ENCODE data around the gene SLC7A10.
A peak's percentile ranks its signal among the peaks of the same experiment; 100 is the strongest.
"Not testable (repeated sequence)": the region's sequence is repeated elsewhere in the genome, so short reads cannot be mapped to it uniquely, and the experiment has no call there.

SLC7A10 gene

DNA sequence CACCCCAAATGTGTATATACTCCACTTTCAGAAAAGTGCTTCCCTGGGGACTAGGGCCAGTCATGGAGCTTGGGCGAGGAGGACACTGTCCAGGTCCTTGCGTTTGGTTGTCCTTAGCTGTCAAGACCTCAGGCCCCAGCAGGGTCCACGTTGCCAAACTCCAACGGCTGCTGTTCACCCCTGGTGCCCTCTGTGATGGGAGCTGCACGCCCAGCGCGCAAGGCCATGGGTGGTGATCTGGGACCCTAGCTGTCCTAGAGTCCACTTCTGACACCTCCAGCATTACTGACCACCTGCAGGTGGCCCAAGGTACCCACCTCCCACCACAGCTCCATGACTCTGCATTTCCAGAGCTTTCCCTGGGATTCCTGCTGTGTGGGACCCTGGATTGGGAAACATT, 27.5 kb downstream of the SLC7A10 start:
- DNase-seq: no peak

DNA sequence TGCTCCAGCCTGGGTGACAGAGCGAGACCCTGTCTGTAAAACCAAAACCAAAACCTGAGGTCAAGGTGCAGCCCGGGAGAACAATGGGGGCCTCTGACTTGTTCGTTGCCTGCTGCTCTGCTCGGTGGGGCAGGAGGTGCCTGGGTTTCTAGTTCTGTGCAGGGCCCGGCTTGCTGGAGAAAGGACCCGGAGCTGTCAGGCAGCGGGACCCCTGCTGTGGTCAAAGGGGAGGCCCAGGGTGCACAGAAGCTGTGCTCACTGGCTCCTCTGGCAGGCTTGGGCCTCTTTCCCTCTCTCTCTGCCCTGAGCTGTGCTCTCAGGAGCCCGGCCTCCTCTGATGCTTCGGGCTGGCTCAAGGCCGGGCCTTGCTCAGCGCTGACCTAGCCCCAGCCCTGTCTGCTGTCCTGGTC, 28.1 kb downstream of the SLC7A10 start:
- no peak for DNase-seq

DNA sequence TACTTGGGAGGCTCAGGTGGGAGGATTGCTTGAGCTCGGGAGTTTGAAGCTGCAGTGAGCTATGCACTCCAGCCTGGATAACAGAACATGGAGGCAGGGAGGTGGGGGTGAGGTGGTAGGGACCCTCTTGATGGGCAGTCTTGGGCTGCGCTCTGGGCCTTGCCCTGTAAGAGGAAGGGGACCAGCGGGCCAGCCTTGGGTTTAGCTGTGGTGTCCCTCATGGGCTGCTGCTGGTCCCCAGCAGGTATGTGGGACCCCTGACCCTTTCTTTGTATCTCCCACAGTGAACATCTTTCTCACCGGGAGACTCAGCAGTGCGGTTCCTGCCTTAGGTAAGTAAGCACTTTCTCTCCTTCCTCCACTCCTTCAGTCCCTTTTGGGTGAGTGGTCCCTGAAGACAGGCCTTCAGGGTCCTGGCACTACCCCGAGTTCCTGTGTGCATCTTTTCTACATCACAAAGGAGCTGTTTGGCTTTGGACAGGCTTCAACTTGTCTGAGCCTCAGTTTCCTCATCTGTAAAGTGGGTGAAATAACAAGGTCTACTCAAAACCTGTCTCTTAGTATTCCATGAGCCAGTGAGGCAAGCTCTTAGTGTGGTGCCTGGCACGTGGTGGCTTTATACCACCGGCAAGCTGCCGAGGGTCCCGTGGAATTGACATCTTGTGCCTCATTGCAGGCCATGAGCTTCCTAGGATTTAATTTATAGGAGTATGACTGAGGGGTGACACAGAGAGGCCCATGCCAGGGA, 29.0 kb downstream of the SLC7A10 start:
- DNase-seq: no peak

DNA sequence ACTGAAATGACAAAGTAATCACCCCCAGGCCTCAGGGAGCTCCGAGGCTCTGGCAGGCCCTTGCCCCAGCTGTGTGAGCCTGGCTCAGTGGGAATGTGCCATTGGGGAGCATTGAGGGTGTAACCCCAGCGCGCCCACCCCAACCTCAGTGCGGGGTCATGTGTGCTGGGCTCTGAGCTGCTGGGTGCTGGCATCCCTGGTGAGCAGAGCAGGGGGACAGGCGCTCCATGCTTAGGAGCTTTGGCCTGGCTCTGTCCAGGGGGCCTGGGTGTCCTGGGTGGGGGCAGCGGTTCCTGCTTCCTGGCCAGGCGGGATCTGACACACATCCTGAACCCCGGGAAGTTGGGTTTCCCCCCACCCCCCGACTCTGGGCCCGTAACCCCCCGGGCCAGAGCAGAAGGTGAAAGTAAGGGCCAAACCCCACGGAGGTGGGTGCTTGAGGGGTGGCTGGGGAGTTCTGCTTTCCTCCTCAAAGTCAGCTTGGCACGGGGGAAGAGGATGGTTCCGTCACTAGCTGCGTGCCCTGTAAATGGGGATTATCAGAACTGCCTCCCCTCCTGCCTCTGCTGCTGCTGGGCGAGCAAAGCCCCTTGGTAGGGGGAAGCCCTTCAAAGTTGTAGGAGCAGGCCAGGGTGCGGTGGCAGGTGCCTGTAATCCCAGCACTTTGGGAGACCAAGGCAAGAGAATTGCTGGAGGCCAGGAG, 29.9 kb downstream of the SLC7A10 start:
- DNase-seq: no peak

DNA sequence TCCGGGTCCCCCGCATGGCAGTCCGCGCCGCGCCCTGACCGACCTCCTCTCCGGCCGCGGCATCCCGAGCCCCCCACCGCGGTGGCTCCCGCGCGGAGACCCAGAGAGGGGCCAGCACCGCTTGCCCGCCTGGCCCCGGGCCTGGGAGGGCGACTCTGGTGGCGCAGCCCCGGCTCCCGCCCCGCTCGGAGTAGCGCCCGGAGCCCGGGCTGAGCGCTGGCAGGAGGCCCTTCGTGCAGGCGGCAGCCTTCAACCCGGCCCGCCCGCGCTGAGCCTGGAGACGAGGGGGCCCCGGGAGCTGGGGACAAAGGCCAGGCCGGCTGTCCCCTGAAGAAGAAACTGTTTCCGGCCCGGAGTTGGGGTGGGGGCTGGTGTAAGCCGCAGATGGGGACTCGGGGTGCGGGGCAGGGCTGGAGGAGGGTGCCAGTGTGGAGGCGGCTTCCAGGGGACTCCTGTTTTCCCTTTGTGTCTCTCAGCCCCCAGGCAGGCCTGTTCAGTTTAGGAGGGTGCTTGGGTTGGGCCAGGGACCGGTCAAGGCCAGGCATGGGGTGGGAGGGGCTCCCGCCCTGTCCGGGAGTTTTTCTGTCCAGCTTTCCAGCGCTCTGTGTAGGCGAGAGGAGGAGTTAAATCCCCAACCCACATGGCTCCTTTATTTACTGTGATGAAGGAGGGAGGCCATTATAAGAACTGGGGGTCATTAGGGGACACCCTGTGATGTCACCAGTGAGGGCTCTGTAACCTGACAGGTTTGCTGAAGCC, 30.6 kb downstream of the SLC7A10 start:
- DNase-seq: no peak

DNA sequence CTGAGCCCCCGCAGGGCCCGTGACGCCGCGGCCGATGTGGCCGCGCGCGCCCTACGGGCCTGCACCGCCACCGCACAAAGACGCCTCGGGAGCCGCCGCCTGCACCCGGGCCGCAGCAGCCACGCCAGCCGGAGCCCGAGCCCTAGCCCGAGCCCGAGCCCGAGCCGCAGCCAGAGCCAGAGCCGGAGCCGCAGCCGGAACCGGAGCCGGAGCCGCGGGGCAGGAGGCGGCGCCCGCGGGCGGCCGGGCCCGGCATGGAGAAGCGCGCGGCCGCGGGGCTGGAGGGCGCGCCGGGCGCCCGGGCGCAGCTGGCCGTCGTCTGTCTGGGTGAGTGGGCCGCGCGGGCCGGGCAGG, 31.1 kb downstream of the SLC7A10 start:
- no peak for DNase-seq

DNA sequence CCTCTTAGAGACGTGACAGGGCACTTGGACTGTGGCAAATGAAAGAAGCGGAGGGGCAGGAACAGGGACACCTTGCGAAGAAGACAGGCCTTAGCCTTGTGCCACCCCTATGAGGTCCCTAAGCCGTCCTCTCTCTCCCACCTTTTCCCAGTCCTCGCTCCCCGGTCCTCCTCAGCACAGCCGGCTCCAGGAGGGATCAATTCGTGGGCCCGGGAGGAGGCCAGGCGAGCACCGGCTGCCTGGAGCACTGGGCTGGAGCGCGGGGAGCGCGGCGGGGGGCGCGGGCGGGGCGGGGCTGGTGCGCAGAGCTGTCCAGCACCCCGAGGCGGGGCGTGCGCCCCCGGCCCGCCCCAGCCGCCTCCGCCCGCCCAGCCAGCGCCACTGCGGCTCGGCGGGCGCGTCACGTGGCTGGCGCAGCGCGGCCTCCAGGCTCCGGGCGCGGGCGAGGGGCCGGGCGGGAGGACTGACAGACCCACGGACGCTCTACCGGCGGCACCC, 31.7 kb downstream of the SLC7A10 start, which contains the start of gene LRP3:
Gene LRP3, plus strand, starts transcription at position 466 of the 498 bp plus-strand sequence. CDS start 456 bp downstream, outside the sequence.
- no peak for DNase-seq

DNA sequence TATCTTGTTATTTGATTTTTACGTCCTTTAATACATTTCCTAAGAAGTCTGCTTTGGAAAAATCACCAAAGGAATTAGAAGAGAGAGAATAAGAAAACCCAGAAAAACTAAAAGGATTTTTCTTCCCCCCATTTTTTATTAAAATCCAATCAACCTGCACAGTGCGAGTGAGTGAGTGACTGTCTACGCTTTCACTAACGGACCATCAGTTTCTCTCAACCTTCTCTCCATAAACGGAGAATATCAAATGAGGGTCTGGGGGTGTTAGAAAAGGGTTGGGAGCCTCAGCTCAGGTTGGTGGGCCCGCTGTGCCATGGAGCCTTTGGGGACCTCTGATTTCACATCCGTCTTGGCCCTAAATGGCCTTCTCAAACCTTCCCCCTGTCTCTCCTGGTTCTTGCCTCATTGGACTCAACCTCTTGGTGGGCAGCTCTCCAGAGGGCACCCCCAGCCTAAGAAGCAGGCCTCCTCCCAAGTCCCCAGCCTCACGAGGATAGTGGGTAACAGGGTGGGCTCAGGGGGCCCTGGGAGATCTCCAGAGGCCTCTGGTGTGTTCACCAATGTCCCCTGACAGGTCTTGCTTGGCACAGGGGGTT, 32.3 kb downstream of the SLC7A10 start:
- no peak for DNase-seq

DNA sequence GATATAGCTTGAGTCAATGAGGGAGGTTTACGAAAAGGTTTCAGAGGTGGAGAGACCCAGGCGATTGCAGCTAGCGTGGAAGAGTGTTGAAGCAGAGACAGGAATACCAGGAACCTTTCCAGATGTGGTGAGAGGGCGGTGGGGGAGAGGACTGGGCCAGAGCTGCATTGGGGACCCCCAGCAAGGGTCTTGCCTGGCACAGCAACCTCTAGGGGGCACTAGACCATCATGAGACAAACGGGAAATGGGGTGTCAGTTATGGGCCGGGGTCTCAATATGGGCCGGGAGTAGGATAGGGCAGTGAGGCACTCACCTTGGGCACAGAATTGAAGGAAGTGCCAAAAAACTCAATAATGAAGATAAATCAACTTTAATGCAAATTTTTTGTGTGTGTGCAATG, 33.6 kb downstream of the SLC7A10 start:
- DNase-seq: no peak

DNA sequence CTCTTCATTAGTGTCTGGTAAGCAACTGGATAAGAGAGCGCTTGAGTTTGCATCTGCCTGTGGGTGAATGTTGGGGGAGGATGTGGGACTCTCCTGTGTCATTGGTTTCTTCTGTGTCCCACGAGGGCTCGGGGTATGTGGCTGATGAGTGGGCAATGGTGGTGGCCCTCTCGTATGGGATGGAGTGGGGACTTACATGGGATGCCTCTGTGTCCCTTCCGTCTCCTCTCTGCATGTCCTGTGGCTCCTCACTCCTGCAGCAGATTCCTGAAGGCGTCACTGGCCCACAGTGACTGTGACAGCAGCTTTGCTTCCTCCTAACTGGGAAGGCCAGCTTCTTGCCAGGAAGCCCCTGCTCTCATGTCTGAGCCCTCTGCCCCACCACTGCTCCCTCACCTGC, 34.1 kb downstream of the SLC7A10 start:
- DNase-seq: no peak

DNA sequence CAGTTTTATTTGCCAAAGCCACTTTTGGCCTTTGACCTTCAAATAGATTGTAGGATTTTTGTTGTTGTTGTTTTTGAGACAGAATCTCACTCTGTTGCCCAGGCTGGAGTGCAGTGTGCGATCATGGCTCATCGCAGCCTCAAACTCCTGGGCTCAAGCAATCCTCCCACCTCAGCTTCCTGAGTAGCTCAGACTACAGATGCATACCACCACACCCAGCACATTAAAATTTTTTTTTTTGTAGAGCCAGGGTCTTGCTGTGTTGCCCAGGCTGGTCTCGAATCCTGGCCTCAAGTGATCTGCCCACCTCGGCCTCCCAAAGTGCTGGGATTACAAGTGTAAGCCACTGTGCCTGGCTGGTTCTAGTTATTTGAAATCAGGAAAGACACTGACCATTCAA, 34.6 kb downstream of the SLC7A10 start:
- not testable (repeated sequence) for DNase-seq

DNA sequence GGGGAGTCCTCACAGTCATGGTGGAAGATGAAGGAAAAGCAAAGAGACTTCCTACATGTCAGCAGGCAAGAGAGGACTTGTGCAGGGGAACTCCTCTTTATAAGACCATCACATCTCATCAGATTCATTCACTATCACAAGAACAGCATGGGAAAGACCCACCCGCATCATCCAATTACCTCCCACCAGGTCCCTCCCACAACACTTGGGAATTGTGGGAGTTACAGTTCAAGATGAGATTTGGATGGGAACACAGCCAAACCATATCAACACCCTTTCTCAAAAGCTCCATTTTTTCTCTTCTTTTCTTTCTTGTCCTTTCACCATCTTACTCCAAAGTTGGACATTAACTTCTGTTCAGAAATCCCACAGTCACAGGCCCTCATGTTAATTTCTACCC, 36.2 kb downstream of the SLC7A10 start:
- DNase-seq: no peak

DNA sequence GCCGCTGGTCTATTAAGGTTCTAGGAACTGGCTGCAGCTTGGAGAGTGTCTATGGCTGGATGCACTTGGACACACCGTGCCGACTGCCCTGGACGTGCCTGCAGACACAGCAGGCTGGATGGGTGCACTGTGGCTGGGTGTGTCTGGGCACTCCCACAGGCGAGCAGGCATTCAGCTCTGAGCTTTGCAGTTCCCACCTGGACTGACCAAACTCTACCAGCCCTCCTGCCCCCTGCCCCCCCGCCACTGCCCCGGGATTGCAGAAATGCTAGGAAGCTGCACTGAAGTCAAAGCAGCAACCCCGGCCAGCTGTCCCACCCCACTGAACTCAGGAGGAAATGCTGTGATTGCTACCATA, 38.5 kb downstream of the SLC7A10 start:
- peak; percentile 37 for DNase-seq

DNA sequence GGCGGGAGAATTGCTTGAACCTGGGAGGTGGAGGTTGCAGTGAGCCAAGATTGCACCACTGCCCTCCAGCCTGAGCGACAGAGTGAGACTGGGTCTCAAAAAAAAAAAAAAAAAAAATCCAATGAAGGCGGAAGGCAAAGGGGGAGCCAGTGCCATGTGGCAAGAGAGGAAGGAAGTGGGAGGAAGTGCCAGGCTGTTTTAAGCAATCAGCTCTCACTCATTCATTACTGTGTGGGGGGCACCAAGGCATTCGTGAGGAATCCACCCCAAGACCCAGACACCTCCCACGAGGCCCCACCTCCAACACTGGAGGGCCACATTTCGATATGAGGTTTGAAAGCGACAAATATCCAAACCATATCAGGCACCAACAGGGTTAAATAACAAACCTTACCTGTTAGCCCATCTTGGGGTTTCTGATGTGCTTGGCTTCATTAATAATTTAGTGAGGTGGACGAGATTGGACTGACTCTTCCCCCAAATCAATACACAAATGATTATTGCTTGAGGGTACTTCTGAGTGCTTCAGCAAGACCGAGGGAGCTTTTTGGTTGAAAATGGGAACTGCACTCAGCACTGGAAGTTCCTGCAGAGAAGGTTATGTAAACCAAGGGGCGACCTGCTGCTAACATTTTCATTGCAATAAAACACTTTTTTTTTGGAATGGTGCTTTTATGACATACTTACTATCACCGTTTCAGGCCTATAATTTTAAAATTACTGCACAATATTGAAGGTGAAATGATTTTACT, 39.0 kb downstream of the SLC7A10 start:
- no peak for DNase-seq

DNA sequence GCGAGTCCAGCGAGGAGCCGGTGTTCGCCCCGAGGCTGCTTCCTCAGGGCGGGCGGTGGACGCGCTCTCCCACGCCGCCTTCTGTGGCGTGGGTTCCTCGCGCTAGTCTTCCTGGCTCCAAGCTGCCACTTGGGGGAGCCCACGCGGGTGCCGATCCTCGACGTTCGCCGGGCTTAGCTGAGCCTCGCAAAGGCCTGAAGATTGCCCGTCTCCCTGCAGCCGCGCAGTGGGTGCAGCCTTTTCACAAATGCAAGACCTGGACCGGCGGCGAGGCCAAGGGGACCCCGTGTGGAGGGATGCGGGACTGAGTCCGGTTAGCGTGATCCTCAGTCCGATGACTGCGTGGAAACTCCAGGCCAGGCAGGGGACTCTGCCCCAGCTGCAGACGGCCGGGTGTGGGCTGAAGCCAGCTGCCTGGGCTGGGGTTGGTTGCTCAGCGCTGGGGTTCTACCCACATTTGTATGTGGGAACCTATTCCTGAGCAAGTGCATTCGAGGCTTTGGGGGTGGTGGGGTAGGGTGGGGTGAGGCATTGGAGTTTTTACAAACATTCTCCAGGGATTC, 48.2 kb downstream of the SLC7A10 start:
- DNase-seq: no peak

DNA sequence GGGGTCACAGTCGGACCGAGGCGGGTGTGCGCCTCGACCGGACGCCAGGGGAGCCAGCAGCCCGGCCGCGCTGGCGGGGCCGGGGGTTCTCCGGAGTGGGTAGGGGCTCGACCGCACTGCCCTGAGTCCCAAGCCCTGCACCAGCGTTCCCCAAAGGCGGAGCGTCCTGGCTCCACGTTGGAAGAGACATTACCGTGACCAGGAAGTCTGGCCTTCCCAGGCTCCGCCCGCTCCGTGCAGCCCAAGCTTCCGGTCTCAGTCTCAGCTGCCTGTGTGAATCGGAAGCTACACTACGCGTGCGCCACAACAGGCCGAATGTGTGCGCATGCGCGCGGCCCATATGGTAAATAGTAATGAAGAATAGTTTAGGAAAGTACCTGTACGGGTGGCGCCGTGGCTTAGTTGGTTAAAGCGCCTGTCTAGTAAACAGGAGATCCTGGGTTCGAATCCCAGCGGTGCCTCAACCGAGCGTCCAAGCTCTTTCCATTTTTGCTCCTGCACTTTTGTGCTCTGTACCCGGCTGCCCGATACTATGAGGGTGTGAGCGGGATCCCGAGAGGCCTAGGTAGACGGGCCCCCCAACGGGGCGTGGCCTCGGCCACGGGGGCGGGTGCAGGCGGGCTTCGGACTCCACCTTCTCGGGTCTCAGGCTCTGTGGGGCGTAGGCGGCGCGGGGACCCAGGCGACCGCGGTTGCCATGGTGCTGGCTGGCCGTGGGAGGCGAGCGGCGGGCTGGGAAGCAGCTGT, 48.8 kb downstream of the SLC7A10 start:
- DNase-seq: peak; percentile 98

DNA sequence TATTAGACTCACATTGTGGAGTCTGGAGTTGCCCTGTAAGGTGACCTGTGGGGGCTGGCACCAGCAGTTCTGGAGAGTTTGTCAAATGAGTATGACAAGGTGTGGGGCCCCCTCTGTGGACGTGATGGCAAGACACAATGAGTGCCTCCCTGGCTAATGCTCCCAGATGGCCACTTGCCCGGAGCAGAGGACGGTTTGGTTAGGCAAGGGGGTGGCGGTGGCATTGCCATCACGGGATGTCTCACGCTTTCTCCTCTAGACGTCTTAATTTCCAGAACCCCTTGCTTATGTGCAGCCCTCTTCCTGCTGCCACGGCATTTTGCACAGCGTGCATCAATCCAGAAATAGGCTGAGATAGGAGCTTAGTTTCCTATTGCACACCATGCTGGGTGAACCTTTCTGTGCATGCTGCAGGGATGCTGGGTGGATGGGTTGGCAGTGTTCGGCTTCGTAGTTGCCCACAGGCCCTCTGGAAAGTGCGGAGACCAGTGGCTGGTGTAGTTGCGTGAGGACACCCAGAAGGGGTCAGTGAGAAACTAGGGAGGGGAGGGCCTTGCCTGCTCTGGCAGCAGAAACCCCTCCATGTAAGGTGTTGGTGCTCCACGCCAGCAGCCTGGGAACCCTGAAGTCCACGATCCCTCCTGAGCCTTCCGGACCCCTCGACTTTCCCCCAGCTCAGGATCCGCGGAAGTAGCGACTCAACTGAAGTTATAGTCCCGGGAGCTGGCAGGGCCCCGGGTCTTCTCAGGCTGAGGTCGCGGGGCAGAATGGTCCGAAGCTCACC, 49.6 kb downstream of the SLC7A10 start:
- DNase-seq: peak; percentile 73

DNA sequence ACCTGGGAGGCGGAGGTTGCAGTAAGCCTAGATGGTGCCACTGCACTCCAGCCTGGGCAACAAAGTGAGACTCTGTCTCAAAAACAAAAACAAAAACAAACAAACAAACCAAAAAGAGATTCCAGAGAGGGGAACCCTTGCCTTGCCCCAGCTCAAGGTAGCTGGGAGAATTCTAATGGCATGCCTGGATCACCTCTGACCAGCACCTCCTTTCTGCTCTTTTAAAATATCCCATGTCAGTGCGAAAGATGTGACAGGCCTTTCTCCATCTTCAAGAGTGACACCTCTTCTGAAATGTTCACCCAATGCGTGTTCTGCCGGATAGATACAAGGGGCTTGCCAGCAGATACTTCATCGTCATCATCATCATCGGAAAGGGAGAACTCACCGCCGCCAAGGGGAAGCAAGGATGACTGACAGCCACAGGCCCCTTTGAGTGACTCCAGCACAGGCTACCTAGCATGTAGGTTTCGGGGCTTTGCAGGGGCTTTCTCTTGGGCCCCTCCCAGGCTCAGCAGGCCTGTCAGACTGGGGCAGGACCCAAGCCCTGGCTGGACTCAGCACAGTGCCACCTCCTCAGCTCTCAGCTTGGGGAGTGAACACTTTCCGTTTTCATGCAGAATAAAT, 50.4 kb downstream of the SLC7A10 start:
- DNase-seq: no peak

DNA sequence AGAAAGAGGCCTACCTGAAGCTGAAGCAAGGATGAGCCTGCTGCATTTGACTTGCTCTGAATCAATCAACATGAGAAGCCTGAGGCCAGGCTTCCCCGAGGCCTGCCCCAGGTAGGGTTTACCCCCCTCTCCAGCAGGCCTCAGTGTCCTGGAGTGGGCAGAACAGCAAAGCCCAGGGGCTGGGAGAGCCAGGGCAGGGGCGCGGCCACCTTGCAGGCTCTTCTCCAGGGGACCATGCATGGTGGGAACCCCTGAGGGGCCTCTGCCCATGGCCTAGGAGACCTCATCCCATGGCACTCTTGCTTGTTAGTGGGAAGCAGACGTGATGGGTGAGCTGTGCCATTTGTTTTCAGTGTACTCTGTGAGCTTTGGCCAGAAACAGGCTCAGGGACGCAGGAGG, 51.5 kb downstream of the SLC7A10 start:
- no peak for DNase-seq

DNA sequence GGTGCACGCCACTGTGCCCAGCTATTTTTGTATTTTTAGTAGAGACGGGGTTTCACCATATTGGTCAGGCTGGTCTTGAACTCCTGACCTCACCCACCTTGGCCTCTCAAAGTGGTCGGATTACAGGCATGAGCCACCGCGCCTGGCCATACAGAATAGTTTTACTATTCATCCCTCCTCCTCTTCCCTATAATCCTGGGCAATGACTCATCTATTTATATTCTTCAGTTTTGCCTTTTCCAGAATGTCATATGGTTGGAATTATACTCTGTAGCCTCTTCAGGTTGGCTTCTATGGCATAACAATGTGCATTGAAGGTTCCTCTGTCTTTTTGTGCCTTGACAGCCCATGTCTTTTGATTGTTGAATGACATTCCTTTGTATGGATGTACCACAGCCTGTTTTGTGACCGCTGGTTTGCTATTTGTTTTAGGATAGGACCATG, 53.7 kb downstream of the SLC7A10 start:
- no peak for DNase-seq

Measured in activated effector memory CD4-positive, alpha-beta T cell treated with anti-CD3 and anti-CD28 coated beads, Interleukin-2, amount 50 U/mL, for 16 hours (primary cell).